ENCODE data around the gene FAAP100. TPM values are rescaled to one million over a fixed set of nuclear protein-coding genes. Genes with fewer than 3 reads are reported as not detected.
A peak's percentile ranks its signal among the peaks of the same experiment; 100 is the strongest.

FAAP100 gene
- total RNA-seq, 2 experiments from 2014 or later: 30.8 to 42.1 TPM

- Mint-ChIP-seq H3K9me3 (no peaks in the 10 kb centered on the region), H3K27ac (peak overlapping the region; percentile 93), H3K27me3 (no peaks in the 10 kb centered on the region), H3K36me3 (ENCODE audit: low read depth) (peaks cover 40% of the 10 kb centered on the region), H3K4me1 (peaks cover 32% of the 10 kb centered on the region), H3K4me3 (peak overlapping the region; percentile 86)
- ChIA-PET POLR2A (no interaction called here), CTCF (interaction anchor here (0.9 to 1.4 kb wide), 3 partner anchors 29 to 87 kb away, joined by 3 to 6 read pairs (median 4); no protein-coding TSS in a partner anchor)
- peak; percentile 41 for DNase-seq
These were observed 38.2 kb downstream of the FAAP100 start for GRCh38 chr17:81513753-81514488.

GRCh38 chr17:81513372-81513752 is 38.8 kb downstream of the FAAP100 start:
- peak; percentile 69 for DNase-seq
- no peaks in the 10 kb centered on the region for H3K9me3 Mint-ChIP-seq
- H3K27ac Mint-ChIP-seq: peak overlapping the region; percentile 93
- CTCF ChIA-PET: interaction anchor here (0.9 to 1.4 kb wide), 2 partner anchors 28 to 88 kb away, joined by 4 to 6 read pairs; no protein-coding TSS in a partner anchor
- POLR2A ChIA-PET: no interaction called here
- H3K4me3 Mint-ChIP-seq: peak overlapping the region; percentile 86
- peaks cover 45% of the 10 kb centered on the region for H3K36me3 Mint-ChIP-seq (ENCODE audit: low read depth)
- peaks cover 37% of the 10 kb centered on the region for H3K4me1 Mint-ChIP-seq
- H3K27me3 Mint-ChIP-seq: no peaks in the 10 kb centered on the region

- H3K9me3 Mint-ChIP-seq: no peaks in the 10 kb centered on the region
- peak within 1 kb of the TSS; percentile 93 for H3K27ac Mint-ChIP-seq
- H3K27me3 Mint-ChIP-seq: no peaks in the 10 kb centered on the region
- ChIA-PET POLR2A (interaction anchor here (0.6 to 0.7 kb wide), 2 partner anchors 26 to 28 kb away, joined by 3 to 4 read pairs; no protein-coding TSS in a partner anchor), CTCF (interaction anchor here (1.4 kb wide), 1 partner anchor 28 kb away, joined by 6 read pairs; no protein-coding TSS in a partner anchor)
- peak within 1 kb of the TSS; percentile 86 for H3K4me3 Mint-ChIP-seq
- peaks cover 48% of the 10 kb centered on the region for H3K36me3 Mint-ChIP-seq (ENCODE audit: low read depth)
- H3K4me1 Mint-ChIP-seq: peaks cover 36% of the 10 kb centered on the region
- peak; percentile 92 for DNase-seq
These were observed 39.4 kb downstream of the FAAP100 start, which contains the start of gene ACTG1 for GRCh38 chr17:81512562-81513371. TSS of gene ACTG1 (minus strand) at chr17:81512799. CDS start at chr17:81512354, 445 bp downstream.

- POLR2A ChIA-PET: interaction anchor here (0.6 to 0.7 kb wide), 2 partner anchors 25 to 27 kb away, joined by 3 to 4 read pairs; no protein-coding TSS in a partner anchor
- Mint-ChIP-seq H3K9me3 (no peaks in the 10 kb centered on the region), H3K36me3 (ENCODE audit: low read depth) (peaks cover 50% of the 10 kb centered on the region), H3K27ac (peak overlapping the region; percentile 83), H3K4me1 (peaks cover 37% of the 10 kb centered on the region), H3K4me3 (peak overlapping the region; percentile 84), H3K27me3 (no peaks in the 10 kb centered on the region)
- DNase-seq: peak; percentile 47
- CTCF ChIA-PET: interaction anchor here (1.5 kb wide), 1 partner anchor 114 kb away, joined by 4 read pairs; no protein-coding TSS in a partner anchor
These were observed 40.2 kb downstream of the FAAP100 start for GRCh38 chr17:81511804-81512561.

- Mint-ChIP-seq H3K4me1 (peaks cover 34% of the 10 kb centered on the region), H3K27me3 (no peaks in the 10 kb centered on the region), H3K4me3 (peak overlapping the region; percentile 84), H3K27ac (peak overlapping the region; percentile 83), H3K9me3 (no peaks in the 10 kb centered on the region), H3K36me3 (ENCODE audit: low read depth) (peaks cover 50% of the 10 kb centered on the region)
- ChIA-PET CTCF (interaction anchor here (1.5 kb wide), 1 partner anchor 113 kb away, joined by 4 read pairs; no protein-coding TSS in a partner anchor), POLR2A (no interaction called here)
- DNase-seq: no peak
These were observed 40.7 kb downstream of the FAAP100 start for GRCh38 chr17:81511554-81511803.

- peak overlapping the region; percentile 83 for H3K27ac Mint-ChIP-seq
These were observed 41.2 kb downstream of the FAAP100 start for GRCh38 chr17:81510785-81511553.

GRCh38 chr17:81509972-81510784 is 42.0 kb downstream of the FAAP100 start:
- Mint-ChIP-seq H3K9me3 (no peaks in the 10 kb centered on the region), H3K36me3 (ENCODE audit: low read depth) (peaks cover 50% of the 10 kb centered on the region), H3K4me3 (peak overlapping the region; percentile 84), H3K27ac (peak overlapping the region; percentile 83), H3K27me3 (peaks cover 2% of the 10 kb centered on the region), H3K4me1 (peaks cover 22% of the 10 kb centered on the region)
- ChIA-PET POLR2A (interaction anchor here (0.6 kb wide), 1 partner anchor 109 kb away, joined by 3 read pairs; no protein-coding TSS in a partner anchor), CTCF (interaction anchor here (1.5 to 1.7 kb wide), 2 partner anchors 12 to 112 kb away, joined by 4 to 5 read pairs; no protein-coding TSS in a partner anchor)
- DNase-seq: no peak

More at GRCh38 chr17:81510785-81511553, 41.2 kb downstream of the FAAP100 start:
- peaks cover 29% of the 10 kb centered on the region for H3K4me1 Mint-ChIP-seq
- no peaks in the 10 kb centered on the region for H3K27me3 Mint-ChIP-seq
- DNase-seq: peak; percentile 49
- H3K9me3 Mint-ChIP-seq: no peaks in the 10 kb centered on the region
- H3K4me3 Mint-ChIP-seq: peak overlapping the region; percentile 84
- ChIA-PET POLR2A (interaction anchor here (0.6 kb wide), 1 partner anchor 109 kb away, joined by 3 read pairs; no protein-coding TSS in a partner anchor), CTCF (interaction anchor here (1.5 kb wide), 1 partner anchor 113 kb away, joined by 4 read pairs; no protein-coding TSS in a partner anchor)
- H3K36me3 Mint-ChIP-seq (ENCODE audit: low read depth): peaks cover 50% of the 10 kb centered on the region

GRCh38 chr17:81509207-81509971 is 42.8 kb downstream of the FAAP100 start:
- Mint-ChIP-seq H3K36me3 (ENCODE audit: low read depth) (peaks cover 50% of the 10 kb centered on the region), H3K4me1 (peaks cover 22% of the 10 kb centered on the region), H3K4me3 (peak overlapping the region; percentile 84), H3K27me3 (peaks cover 6% of the 10 kb centered on the region), H3K9me3 (no peaks in the 10 kb centered on the region), H3K27ac (peak overlapping the region; percentile 83)
- DNase-seq: peak; percentile 46
- CTCF ChIA-PET: interaction anchor here (0.6 to 1.7 kb wide), 4 partner anchors 11 to 410 kb away, joined by 3 to 8 read pairs (median 4); no protein-coding TSS in a partner anchor
- POLR2A ChIA-PET: interaction anchor here (0.6 to 1.0 kb wide), 3 partner anchors 10 to 361 kb away, joined by 3 to 9 read pairs (median 6); no protein-coding TSS in a partner anchor

GRCh38 chr17:81508639-81509206 is 43.4 kb downstream of the FAAP100 start:
- CTCF ChIA-PET: interaction anchor here (0.6 to 1.7 kb wide), 5 partner anchors 10 to 409 kb away, joined by 3 to 8 read pairs (median 4); no protein-coding TSS in a partner anchor
- peak overlapping the region; percentile 84 for H3K4me3 Mint-ChIP-seq
- H3K9me3 Mint-ChIP-seq: no peaks in the 10 kb centered on the region
- POLR2A ChIA-PET: interaction anchor here (0.6 to 1.0 kb wide), 4 partner anchors 10 to 360 kb away, joined by 3 to 9 read pairs (median 5); no protein-coding TSS in a partner anchor
- H3K4me1 Mint-ChIP-seq: peaks cover 22% of the 10 kb centered on the region
- no peak for DNase-seq
- peak overlapping the region; percentile 83 for H3K27ac Mint-ChIP-seq
- peaks cover 50% of the 10 kb centered on the region for H3K36me3 Mint-ChIP-seq (ENCODE audit: low read depth)
- peaks cover 9% of the 10 kb centered on the region for H3K27me3 Mint-ChIP-seq

- H3K4me3 Mint-ChIP-seq: no peak overlapping the region
- H3K4me1 Mint-ChIP-seq: peaks cover 10% of the 10 kb centered on the region
- ChIA-PET CTCF (no interaction called here), POLR2A (no interaction called here)
- no peak for DNase-seq
- no peaks in the 10 kb centered on the region for H3K9me3 Mint-ChIP-seq
- peaks cover 9% of the 10 kb centered on the region for H3K36me3 Mint-ChIP-seq (ENCODE audit: low read depth)
- peaks cover 18% of the 10 kb centered on the region for H3K27me3 Mint-ChIP-seq
- H3K27ac Mint-ChIP-seq: peak overlapping the region; percentile 46
These were observed 48.5 kb downstream of the FAAP100 start for GRCh38 chr17:81503619-81504018.
